Measurements from ENCODE around the gene CDK16. TPM values are rescaled to one million over a fixed set of nuclear protein-coding genes. Genes with fewer than 3 reads are reported as not detected.

CDK16 gene
- total and polyA plus RNA-seq, 4 donors, result 76.6 to 216 (median 139) TPM

DNA sequence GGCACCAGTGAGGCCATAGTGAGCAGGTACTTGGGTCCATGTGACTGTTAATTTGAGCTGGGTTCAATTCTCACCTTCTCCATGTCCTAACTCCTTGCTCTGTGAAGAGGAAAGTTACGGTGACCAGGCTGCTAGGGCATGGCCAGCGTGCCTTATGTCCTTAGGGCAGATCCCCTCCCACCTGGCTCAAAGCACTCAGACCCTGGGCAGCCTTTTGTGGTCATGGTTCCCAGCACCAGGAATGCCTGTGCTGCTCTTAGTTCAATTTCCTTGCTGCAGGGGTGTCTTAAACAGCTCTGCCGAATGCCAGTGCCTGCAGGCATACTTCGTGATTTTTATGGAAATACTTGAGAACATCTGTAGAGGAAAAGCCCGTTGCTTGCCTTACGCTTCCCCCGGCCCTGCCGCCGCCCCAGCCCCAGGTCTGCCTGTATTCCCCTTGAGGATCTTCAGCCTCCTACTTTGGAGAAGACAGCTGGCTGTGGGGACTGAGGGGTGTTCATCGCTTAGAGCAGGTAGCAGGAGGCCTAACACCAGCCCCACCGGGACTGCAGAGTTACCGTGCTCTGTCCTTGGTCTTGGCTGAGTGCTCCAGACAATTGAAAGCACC is 3.1 kb upstream of the CDK16 start:
- no peaks in the 10 kb centered on the region for H3K27me3 ChIP-seq (ENCODE audit: control insufficient read depth, insufficient read depth, low read length)
- DNase-seq (ENCODE audit: low read depth in 4 of 6, low spot score in 6 of 6), result no peak
- H3K4me3 ChIP-seq (ENCODE audit: low read depth, low read length), result no peak overlapping the region
- peaks cover 25% of the 10 kb centered on the region for H3K4me1 ChIP-seq (ENCODE audit: control insufficient read depth, insufficient read depth, low read length)
- H3K27ac ChIP-seq (ENCODE audit: low read depth, low read length), result no peak overlapping the region
- peaks cover 63% of the 10 kb centered on the region for H3K36me3 ChIP-seq (ENCODE audit: control insufficient read depth, insufficient read depth, low read length)
- no peaks in the 10 kb centered on the region for H3K9me3 ChIP-seq (ENCODE audit: control insufficient read depth, insufficient read depth, low read length)
- WGBS (ENCODE audit: insufficient coverage), result 96% methylated on average over 10 of the region's 12 CpGs

DNA sequence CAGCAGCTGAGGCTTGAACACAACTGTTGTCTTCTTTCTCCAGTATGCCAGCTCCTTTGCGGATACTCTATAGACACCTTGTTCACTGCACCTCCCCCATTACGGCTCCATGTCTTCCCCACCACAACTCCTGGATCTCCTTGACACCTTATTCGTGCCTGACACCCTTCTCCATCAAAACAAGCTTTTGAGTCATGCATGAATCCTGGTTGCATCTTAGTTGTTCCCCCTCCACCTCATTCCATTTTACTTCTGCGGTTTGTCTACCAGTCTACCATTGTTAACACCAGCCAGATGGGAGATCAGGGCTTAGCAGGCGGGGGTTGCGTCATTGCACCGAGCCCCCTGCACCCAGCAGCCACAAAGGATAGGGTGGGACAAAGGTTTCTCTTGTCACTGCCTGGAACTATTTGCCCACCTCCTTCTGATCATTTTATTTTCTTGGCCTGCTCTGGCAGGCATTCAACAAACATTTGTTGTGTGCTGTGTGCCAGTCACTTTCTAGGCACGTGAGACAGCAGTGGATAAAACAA is 2.0 kb upstream of the CDK16 start:
- no peak for DNase-seq (ENCODE audit: low read depth in 4 of 6, low spot score in 6 of 6)
- no peak overlapping the region for H3K4me3 ChIP-seq (ENCODE audit: low read depth, low read length)
- no peaks in the 10 kb centered on the region for H3K27me3 ChIP-seq (ENCODE audit: control insufficient read depth, insufficient read depth, low read length)
- H3K4me1 ChIP-seq (ENCODE audit: control insufficient read depth, insufficient read depth, low read length), result peaks cover 27% of the 10 kb centered on the region
- H3K9me3 ChIP-seq (ENCODE audit: control insufficient read depth, insufficient read depth, low read length), result no peaks in the 10 kb centered on the region
- WGBS (ENCODE audit: insufficient coverage), result 89% methylated on average over 5 of the region's 8 CpGs
- H3K36me3 ChIP-seq (ENCODE audit: control insufficient read depth, insufficient read depth, low read length), result peaks cover 54% of the 10 kb centered on the region
- H3K27ac ChIP-seq (ENCODE audit: low read depth, low read length), result peak overlapping the region; percentile 95

DNA sequence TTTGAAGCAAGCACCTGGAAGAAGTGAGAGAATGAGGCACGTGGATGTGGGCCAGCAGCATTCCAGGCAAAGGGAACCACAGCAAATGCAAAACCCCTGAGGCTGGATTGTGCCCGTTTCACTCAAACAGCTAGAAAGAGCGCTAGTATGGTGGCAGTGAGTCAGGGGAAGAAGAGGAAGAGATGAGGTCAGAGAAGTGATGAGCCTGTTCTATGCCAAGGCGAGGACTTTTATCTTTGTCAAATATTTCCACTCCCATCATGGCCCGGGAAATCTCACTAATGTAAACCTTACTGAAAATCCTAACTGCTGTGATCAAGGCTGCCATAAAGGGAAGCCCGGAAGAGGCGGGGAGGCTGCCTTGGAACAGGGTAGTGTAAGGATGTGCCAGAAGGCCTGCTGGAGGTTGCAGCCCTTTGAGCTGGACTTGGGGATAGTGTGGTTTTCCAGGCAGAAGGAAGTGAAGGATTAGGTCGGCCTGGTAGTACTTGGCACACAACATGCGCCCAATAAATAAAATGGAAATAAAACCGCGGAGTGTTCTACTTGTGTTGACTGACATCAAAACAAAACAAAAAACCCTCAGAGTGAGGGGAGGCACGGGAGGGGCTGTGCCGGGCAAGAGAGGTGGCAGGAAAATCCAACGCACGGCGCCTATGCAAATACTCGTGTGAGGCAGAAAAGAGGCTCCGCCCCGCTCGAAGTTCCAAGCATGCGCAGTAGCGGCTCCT is 1.2 kb upstream of the CDK16 start:
- Histone ChIP-seq H3K4me3 (ENCODE audit: low read depth, low read length) (peak overlapping the region; percentile 26), H3K27me3 (ENCODE audit: control insufficient read depth, insufficient read depth, low read length) (no peaks in the 10 kb centered on the region), H3K27ac (ENCODE audit: low read depth, low read length) (peak overlapping the region; percentile 95), H3K4me1 (ENCODE audit: control insufficient read depth, insufficient read depth, low read length) (peaks cover 27% of the 10 kb centered on the region), H3K9me3 (ENCODE audit: control insufficient read depth, insufficient read depth, low read length) (no peaks in the 10 kb centered on the region), H3K36me3 (ENCODE audit: control insufficient read depth, insufficient read depth, low read length) (peaks cover 50% of the 10 kb centered on the region)
- DNase-seq (ENCODE audit: low read depth in 4 of 6, low spot score in 6 of 6), result no peak
- 16% methylated on average over 15 of the region's 22 CpGs for WGBS (ENCODE audit: insufficient coverage)

DNA sequence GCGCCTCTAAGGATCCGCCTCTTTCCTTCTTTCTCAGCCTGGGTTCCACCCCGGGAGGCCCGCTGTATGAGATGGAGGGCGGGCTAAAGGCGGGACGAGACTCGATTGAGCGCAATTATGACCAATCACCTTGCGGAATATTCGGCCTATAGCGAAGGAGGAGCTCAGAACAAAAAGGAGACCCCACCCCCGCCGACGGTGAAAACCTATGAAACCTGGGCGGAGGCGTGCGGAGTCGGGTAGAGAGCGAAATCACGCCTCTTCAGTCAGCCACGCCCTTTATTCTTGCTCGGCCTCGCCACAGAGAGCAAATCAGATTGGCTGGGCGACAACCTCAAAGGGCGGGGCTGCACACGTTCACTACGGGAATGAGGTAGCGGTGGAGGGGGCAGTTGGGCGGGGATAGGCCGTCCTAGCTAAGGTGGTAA is 615 bp upstream of the CDK16 start:
- WGBS (ENCODE audit: insufficient coverage), result 10% methylated on average over 25 of the region's 31 CpGs
- no peaks in the 10 kb centered on the region for H3K27me3 ChIP-seq (ENCODE audit: control insufficient read depth, insufficient read depth, low read length)
- H3K4me1 ChIP-seq (ENCODE audit: control insufficient read depth, insufficient read depth, low read length), result peaks cover 27% of the 10 kb centered on the region
- no peaks in the 10 kb centered on the region for H3K9me3 ChIP-seq (ENCODE audit: control insufficient read depth, insufficient read depth, low read length)
- peak; percentile 89 to 100 (median 98) for DNase-seq (ENCODE audit: low read depth in 4 of 6, low spot score in 6 of 6)
- peaks cover 46% of the 10 kb centered on the region for H3K36me3 ChIP-seq (ENCODE audit: control insufficient read depth, insufficient read depth, low read length)
- H3K27ac ChIP-seq (ENCODE audit: low read depth, low read length), result peak overlapping the region; percentile 95
- peak overlapping the region; percentile 68 for H3K4me3 ChIP-seq (ENCODE audit: low read depth, low read length)

DNA sequence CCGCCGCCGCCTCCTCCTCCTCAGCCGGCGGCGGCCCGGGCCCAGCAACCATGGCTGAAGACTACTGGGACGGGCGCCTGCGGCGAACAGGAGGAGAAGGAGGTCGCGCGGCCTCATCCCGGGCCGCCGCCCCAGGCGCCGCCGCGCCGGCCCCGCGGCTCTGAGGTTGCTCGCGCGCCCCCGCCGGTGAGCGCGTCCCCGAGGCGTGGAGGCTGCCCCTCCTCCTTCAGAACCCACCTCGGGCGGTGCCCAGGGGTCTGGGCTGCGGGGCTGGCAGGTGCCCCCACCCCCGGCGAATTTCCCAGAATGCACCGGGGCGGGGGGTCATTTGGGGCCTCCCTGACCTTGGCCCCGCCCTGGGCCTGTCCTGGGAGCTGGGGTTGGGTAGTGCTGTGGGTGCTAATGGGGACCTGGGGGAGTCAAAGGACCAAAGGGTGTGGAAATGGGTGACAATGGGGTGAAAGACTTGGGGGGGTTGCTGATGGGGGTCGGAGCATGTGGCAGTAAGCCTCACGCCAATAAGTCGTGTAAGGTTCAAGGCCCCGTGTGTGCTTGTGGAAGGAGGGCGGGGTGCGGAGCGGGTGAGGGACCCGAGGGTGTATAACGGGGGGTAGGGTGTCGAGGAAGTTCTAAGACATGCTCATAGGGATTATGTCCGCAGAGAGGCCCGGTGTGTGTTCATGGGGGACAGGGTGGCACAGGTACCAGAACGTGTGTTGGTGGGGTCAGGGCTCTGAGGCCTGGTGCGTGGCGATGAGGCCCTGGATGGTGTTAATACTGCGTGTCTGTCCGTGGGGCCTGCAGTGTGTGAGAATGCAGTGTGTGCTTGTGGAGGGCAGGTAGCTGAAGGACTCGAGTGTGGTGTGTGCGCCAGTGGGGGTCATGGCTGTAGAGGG is 687 bp downstream of the CDK16 start:
- DNase-seq (ENCODE audit: low read depth in 4 of 6, low spot score in 6 of 6), result peak in 2 of 6 donors; percentile 26 to 56
- Histone ChIP-seq H3K27me3 (ENCODE audit: control insufficient read depth, insufficient read depth, low read length) (no peaks in the 10 kb centered on the region), H3K4me3 (ENCODE audit: low read depth, low read length) (peak overlapping the region; percentile 68), H3K27ac (ENCODE audit: low read depth, low read length) (peak overlapping the region; percentile 95), H3K36me3 (ENCODE audit: control insufficient read depth, insufficient read depth, low read length) (peaks cover 47% of the 10 kb centered on the region), H3K4me1 (ENCODE audit: control insufficient read depth, insufficient read depth, low read length) (peaks cover 27% of the 10 kb centered on the region), H3K9me3 (ENCODE audit: control insufficient read depth, insufficient read depth, low read length) (no peaks in the 10 kb centered on the region)
- 15% methylated on average over 60 of the region's 60 CpGs for WGBS (ENCODE audit: insufficient coverage)

DNA sequence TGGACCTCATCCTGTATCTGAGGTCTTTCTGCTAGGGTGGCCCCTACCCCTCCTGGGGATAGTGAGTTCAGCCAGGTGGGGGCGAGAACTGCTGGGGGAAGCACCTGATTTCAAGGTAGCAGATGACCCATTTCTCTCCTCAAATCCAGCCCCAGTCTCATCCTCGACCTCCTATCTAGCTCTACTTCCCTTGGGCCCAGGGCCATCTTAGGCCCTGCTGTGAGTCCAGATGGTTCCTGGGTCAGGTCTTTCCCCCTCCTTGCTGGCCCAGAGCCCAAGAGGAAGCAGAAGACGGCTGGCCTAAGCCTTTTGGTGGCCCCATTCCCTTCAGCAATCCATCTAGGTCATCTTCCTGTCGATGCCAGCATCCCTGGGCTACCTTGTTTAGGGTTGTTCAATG is 3.3 kb downstream of the CDK16 start:
- Histone ChIP-seq H3K4me3 (ENCODE audit: low read depth, low read length) (no peak overlapping the region), H3K36me3 (ENCODE audit: control insufficient read depth, insufficient read depth, low read length) (peaks cover 47% of the 10 kb centered on the region), H3K27me3 (ENCODE audit: control insufficient read depth, insufficient read depth, low read length) (peaks cover 3% of the 10 kb centered on the region), H3K27ac (ENCODE audit: low read depth, low read length) (no peak overlapping the region), H3K9me3 (ENCODE audit: control insufficient read depth, insufficient read depth, low read length) (no peaks in the 10 kb centered on the region), H3K4me1 (ENCODE audit: control insufficient read depth, insufficient read depth, low read length) (peaks cover 27% of the 10 kb centered on the region)
- DNase-seq (ENCODE audit: low read depth in 4 of 6, low spot score in 6 of 6), result no peak
- 73% methylated on average over 1 of the region's 4 CpGs for WGBS (ENCODE audit: insufficient coverage)

DNA sequence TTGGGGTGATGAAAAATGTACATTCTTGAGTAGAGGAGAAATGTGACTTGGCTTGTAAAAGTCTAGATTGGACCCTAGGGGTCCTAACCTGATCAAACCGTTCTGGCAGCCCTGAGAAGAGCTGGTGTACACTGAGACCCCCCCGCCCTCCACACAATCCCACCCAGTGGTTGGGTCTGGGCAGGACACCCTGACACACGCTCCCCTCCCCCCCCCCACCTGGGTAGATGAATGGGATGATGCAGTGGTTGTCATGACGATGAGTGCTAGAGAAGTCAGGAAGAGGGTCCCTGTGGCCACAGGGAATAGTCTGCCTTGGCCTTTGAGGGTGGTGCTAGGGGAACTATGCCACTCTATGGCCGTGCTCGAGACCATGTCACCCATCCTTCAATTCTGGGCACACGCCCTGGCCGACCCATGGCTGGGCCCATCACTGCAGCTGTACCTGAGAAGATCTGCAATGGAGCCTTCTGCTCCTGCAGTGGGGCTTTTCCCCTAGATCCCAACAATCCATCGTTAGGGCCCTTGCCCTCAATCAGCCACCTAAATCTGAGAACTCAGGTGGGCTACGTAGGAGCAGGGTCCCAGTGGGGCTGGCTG is 4.4 kb downstream of the CDK16 start:
- 87% methylated on average over 5 of the region's 10 CpGs for WGBS (ENCODE audit: insufficient coverage)
- Histone ChIP-seq H3K4me3 (ENCODE audit: low read depth, low read length) (no peak overlapping the region), H3K4me1 (ENCODE audit: control insufficient read depth, insufficient read depth, low read length) (peaks cover 17% of the 10 kb centered on the region), H3K36me3 (ENCODE audit: control insufficient read depth, insufficient read depth, low read length) (peaks cover 54% of the 10 kb centered on the region), H3K9me3 (ENCODE audit: control insufficient read depth, insufficient read depth, low read length) (no peaks in the 10 kb centered on the region), H3K27ac (ENCODE audit: low read depth, low read length) (no peak overlapping the region), H3K27me3 (ENCODE audit: control insufficient read depth, insufficient read depth, low read length) (peaks cover 3% of the 10 kb centered on the region)
- no peak for DNase-seq (ENCODE audit: low read depth in 4 of 6, low spot score in 6 of 6)

DNA sequence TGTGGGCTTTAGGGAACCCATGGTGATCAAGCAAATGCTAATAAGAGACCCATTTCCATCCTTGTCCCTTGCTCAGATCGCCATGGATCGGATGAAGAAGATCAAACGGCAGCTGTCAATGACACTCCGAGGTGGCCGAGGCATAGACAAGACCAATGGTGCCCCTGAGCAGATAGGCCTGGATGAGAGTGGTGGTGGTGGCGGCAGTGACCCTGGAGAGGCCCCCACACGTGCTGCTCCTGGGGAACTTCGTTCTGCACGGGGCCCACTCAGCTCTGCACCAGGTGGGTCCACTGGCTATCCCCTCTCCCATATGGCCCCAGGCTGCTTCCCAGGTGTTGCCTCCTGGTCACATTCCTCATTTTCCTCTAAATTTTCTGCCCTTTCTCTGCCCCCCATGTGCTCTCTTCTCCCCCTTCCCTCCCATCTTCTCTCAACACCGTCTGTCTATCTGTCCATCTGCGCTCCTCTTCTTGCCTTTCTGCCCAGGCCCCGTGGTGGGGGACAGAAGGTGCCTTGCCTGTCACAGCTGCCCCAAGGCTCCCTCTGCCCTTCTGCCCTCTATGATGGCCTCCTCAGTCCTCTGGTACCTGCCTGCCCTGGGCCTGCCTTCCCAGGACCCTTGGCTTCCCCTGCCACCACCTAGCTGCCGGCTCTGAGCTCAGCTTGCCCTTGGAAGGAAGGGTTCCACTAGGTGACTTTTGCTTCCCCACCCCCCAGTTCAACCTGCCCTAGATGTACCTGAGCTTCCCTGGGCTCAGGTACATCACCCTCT is 5.2 kb downstream of the CDK16 start:
- Histone ChIP-seq H3K36me3 (ENCODE audit: control insufficient read depth, insufficient read depth, low read length) (peaks cover 56% of the 10 kb centered on the region), H3K4me1 (ENCODE audit: control insufficient read depth, insufficient read depth, low read length) (peaks cover 16% of the 10 kb centered on the region), H3K27ac (ENCODE audit: low read depth, low read length) (no peak overlapping the region), H3K4me3 (ENCODE audit: low read depth, low read length) (no peak overlapping the region), H3K27me3 (ENCODE audit: control insufficient read depth, insufficient read depth, low read length) (peaks cover 3% of the 10 kb centered on the region), H3K9me3 (ENCODE audit: control insufficient read depth, insufficient read depth, low read length) (no peaks in the 10 kb centered on the region)
- WGBS (ENCODE audit: insufficient coverage), result 92% methylated on average over 9 of the region's 13 CpGs
- DNase-seq (ENCODE audit: low read depth in 4 of 6, low spot score in 6 of 6), result no peak
